Measurements from ENCODE around the gene HASPIN.
A peak's percentile ranks its signal among the peaks of the same experiment; 100 is the strongest.

Gene HASPIN

DNA sequence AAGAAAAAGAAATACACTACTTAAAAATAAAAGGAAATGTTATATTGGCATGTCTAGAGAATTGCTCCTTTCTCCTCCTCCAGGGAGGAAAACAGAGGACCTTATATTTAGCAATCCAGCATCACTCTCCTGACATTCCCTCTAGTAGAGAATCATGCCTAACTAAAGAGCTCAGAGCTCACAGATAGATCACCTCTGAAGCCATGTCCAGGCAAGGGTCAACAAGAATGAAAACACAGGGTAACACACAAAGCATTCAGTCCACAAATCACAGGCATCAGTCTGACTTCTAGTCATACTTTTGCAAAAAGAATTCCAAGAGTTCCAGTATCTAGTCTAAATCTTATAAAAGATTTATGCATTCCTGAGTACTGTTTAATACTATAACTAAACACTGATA lies 4.4 kb upstream of the HASPIN start:
- Histone ChIP-seq H3K27ac (ENCODE audit: low read length, poor library complexity, severe bottlenecking) (peak overlapping the region; percentile 53), H4K91ac (ENCODE audit: low read length) (no peak overlapping the region), H3K9ac (ENCODE audit: low read length) (peak overlapping the region; percentile 58), H3K4me2 (ENCODE audit: low read length, poor library complexity, severe bottlenecking) (no peak overlapping the region), H3K14ac (ENCODE audit: low read length in 2 of 2) (no peak overlapping the region), H2BK12ac (ENCODE audit: low read length in 2 of 2) (no peak overlapping the region), H4K8ac (ENCODE audit: low read length) (no peak overlapping the region), H2AFZ (ENCODE audit: low read depth, low read length) (no peak overlapping the region), H3K4me1 (ENCODE audit: control insufficient read depth, insufficient read depth, low read depth, low read length) (peaks cover 12% of the 10 kb centered on the region), H3K27me3 (ENCODE audit: control insufficient read depth in 1 of 2, insufficient read depth in 1 of 2, low read length in 2 of 2) (no peaks in the 10 kb centered on the region), H3K79me1 (replicated peaks; ENCODE audit: low read length, poor library complexity, severe bottlenecking) (peaks cover 17% of the 10 kb centered on the region), H2AK5ac (ENCODE audit: low read length, severe bottlenecking) (no peak overlapping the region), H3K4me3 (ENCODE audit: insufficient read depth in 1 of 2, low read depth in 1 of 2, low read length in 2 of 2) (peak overlapping the region in 1 of 2 experiments; percentile 46), H3K23ac (ENCODE audit: low read length in 2 of 2) (no peak overlapping the region), H3K18ac (ENCODE audit: low read depth in 1 of 2, low read length in 2 of 2) (no peak overlapping the region), H3K36me3 (ENCODE audit: control insufficient read depth in 1 of 2, insufficient read depth in 2 of 2, low read depth in 1 of 2, low read length in 2 of 2) (peaks cover 29 to 54% of the 10 kb centered on the region in 2 experiments), H3K9me3 (ENCODE audit: control insufficient read depth, low read length) (no peaks in the 10 kb centered on the region), H2BK15ac (ENCODE audit: low read depth, poor library complexity, severe bottlenecking) (no peak overlapping the region), H2BK5ac (ENCODE audit: low read depth, low read length, poor library complexity, severe bottlenecking) (no peak overlapping the region), H3K4ac (ENCODE audit: low read depth in 1 of 2, low read length in 2 of 2) (no peak overlapping the region), H2BK120ac (ENCODE audit: low read depth, low read length) (no peak overlapping the region)
- DNase-seq, result no peak

DNA sequence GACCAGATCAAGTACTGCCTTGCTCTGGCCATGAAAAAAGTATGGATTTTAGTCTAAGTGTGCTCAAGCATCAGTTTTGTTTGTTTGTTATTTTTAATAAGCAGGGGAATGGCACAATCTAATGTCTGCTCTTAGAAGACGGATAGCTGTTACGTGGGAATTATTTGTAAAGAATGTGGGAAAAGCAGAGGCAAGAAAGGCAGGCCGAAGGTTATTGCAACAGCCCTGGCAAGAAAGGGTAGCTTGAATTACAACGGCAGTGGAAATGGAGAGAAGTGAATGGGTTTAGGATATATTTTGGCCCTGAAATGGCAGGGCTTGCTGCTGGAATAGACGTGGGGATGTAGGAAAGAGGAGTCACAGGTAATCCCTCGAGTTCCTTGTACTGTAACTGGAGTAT lies 987 bp upstream of the HASPIN start:
- Histone ChIP-seq H2AFZ (ENCODE audit: low read depth, low read length) (no peak overlapping the region), H3K4me2 (ENCODE audit: low read length, poor library complexity, severe bottlenecking) (peak overlapping the region; percentile 56), H3K23ac (ENCODE audit: low read length in 2 of 2) (no peak overlapping the region), H2BK120ac (ENCODE audit: low read depth, low read length) (no peak overlapping the region), H3K27ac (ENCODE audit: low read length, poor library complexity, severe bottlenecking) (peak overlapping the region; percentile 63), H3K9me3 (ENCODE audit: control insufficient read depth, low read length) (no peaks in the 10 kb centered on the region), H3K14ac (ENCODE audit: low read length in 2 of 2) (no peak overlapping the region), H2BK12ac (ENCODE audit: low read length in 2 of 2) (peak overlapping the region in 1 of 2 experiments; percentile 15), H3K4ac (ENCODE audit: low read depth in 1 of 2, low read length in 2 of 2) (peak overlapping the region in 1 of 2 experiments; percentile 68), H3K4me3 (ENCODE audit: insufficient read depth in 1 of 2, low read depth in 1 of 2, low read length in 2 of 2) (peak overlapping the region in 1 of 2 experiments; percentile 85), H3K79me1 (replicated peaks; ENCODE audit: low read length, poor library complexity, severe bottlenecking) (peaks cover 31% of the 10 kb centered on the region), H2BK5ac (ENCODE audit: low read depth, low read length, poor library complexity, severe bottlenecking) (no peak overlapping the region), H2BK15ac (ENCODE audit: low read depth, poor library complexity, severe bottlenecking) (no peak overlapping the region), H4K91ac (ENCODE audit: low read length) (no peak overlapping the region), H2AK5ac (ENCODE audit: low read length, severe bottlenecking) (no peak overlapping the region), H4K8ac (ENCODE audit: low read length) (no peak overlapping the region), H3K4me1 (ENCODE audit: control insufficient read depth, insufficient read depth, low read depth, low read length) (peaks cover 18% of the 10 kb centered on the region), H3K18ac (ENCODE audit: low read depth in 1 of 2, low read length in 2 of 2) (no peak overlapping the region), H3K36me3 (ENCODE audit: control insufficient read depth in 1 of 2, insufficient read depth in 2 of 2, low read depth in 1 of 2, low read length in 2 of 2) (peaks cover 6 to 20% of the 10 kb centered on the region in 2 experiments), H3K27me3 (ENCODE audit: control insufficient read depth in 1 of 2, insufficient read depth in 1 of 2, low read length in 2 of 2) (no peaks in the 10 kb centered on the region), H3K9ac (ENCODE audit: low read length) (peak overlapping the region; percentile 93)
- WGBS, result 63% methylated on average over 6 of the region's 6 CpGs
- peak; percentile 17 for DNase-seq

DNA sequence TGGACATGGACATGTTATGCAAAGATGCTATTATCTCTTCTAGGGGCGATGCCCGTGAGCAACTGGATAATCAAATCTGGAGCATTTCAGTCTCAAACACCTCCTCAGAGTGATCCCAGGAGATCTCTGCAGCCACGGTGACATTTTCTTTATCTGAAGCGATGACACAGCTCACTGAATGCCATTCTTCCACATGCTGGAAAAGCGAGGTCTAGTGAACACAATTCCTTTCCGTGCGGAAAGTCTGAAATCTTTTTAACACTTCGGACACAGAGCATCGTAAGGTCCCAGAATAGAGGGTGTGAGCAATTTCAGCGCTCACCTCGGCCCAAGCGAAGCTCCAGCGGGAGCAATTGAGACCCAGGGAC lies 531 bp upstream of the HASPIN start:
- H3K4me1 ChIP-seq (ENCODE audit: control insufficient read depth, insufficient read depth, low read depth, low read length), result peaks cover 18% of the 10 kb centered on the region

DNA sequence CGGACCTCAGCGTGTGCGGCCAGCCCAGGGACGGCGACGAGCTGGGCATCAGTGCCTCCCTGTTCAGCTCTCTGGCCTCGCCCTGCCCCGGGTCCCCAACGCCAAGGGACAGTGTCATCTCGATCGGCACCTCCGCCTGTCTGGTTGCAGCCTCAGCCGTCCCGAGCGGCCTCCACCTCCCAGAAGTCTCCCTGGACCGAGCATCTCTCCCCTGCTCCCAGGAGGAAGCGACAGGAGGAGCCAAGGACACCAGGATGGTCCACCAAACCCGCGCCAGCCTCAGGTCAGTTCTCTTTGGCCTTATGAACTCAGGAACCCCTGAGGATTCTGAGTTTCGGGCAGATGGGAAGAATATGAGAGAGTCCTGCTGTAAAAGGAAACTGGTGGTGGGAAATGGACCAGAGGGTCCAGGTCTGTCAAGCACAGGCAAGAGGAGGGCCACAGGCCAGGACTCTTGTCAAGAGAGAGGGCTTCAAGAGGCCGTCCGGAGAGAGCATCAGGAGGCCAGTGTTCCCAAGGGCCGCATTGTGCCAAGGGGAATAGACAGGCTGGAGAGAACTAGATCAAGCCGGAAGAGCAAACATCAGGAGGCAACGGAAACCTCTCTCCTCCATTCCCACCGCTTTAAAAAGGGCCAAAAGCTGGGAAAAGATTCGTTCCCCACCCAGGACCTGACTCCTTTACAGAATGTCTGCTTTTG lies 825 bp downstream of the HASPIN start:
- peak overlapping the region in 1 of 2 experiments; percentile 6 for H2BK12ac ChIP-seq (ENCODE audit: low read length in 2 of 2)
- peaks cover 2 to 4% of the 10 kb centered on the region in 2 experiments for H3K36me3 ChIP-seq (ENCODE audit: control insufficient read depth in 1 of 2, insufficient read depth in 2 of 2, low read depth in 1 of 2, low read length in 2 of 2)
- H3K27me3 ChIP-seq (ENCODE audit: control insufficient read depth in 1 of 2, insufficient read depth in 1 of 2, low read length in 2 of 2), result no peaks in the 10 kb centered on the region
- H4K8ac ChIP-seq (ENCODE audit: low read length), result peak overlapping the region; percentile 61
- no peak overlapping the region for H2BK120ac ChIP-seq (ENCODE audit: low read depth, low read length)
- peaks cover 18% of the 10 kb centered on the region for H3K4me1 ChIP-seq (ENCODE audit: control insufficient read depth, insufficient read depth, low read depth, low read length)
- peak overlapping the region; percentile 12 to 71 for H3K18ac ChIP-seq (ENCODE audit: low read depth in 1 of 2, low read length in 2 of 2)
- H3K4me3 ChIP-seq (ENCODE audit: insufficient read depth in 1 of 2, low read depth in 1 of 2, low read length in 2 of 2), result peak overlapping the region; percentile 74 to 85
- peak overlapping the region; percentile 93 for H3K9ac ChIP-seq (ENCODE audit: low read length)
- peak overlapping the region; percentile 99 for H2AFZ ChIP-seq (ENCODE audit: low read depth, low read length)
- 17% methylated on average over 27 of the region's 27 CpGs for WGBS
- H3K4ac ChIP-seq (ENCODE audit: low read depth in 1 of 2, low read length in 2 of 2), result no peak overlapping the region
- H4K91ac ChIP-seq (ENCODE audit: low read length), result peak overlapping the region; percentile 78
- peak overlapping the region; percentile 65 for H3K4me2 ChIP-seq (ENCODE audit: low read length, poor library complexity, severe bottlenecking)
- H3K9me3 ChIP-seq (ENCODE audit: control insufficient read depth, low read length), result no peaks in the 10 kb centered on the region
- H2BK5ac ChIP-seq (ENCODE audit: low read depth, low read length, poor library complexity, severe bottlenecking), result no peak overlapping the region
- peak overlapping the region in 1 of 2 experiments; percentile 77 for H3K14ac ChIP-seq (ENCODE audit: low read length in 2 of 2)
- H3K23ac ChIP-seq (ENCODE audit: low read length in 2 of 2), result peak overlapping the region in 1 of 2 experiments; percentile 98
- no peak overlapping the region for H2BK15ac ChIP-seq (ENCODE audit: low read depth, poor library complexity, severe bottlenecking)
- H2AK5ac ChIP-seq (ENCODE audit: low read length, severe bottlenecking), result no peak overlapping the region
- no peak overlapping the region for H3K27ac ChIP-seq (ENCODE audit: low read length, poor library complexity, severe bottlenecking)
- DNase-seq, result peak; percentile 24
- peaks cover 31% of the 10 kb centered on the region for H3K79me1 ChIP-seq (replicated peaks; ENCODE audit: low read length, poor library complexity, severe bottlenecking)

More for the DNA sequence above, 531 bp upstream of the HASPIN start:
- DNase-seq, result no peak
- peak overlapping the region; percentile 98 for H4K91ac ChIP-seq (ENCODE audit: low read length)
- peak overlapping the region in 1 of 2 experiments; percentile 2 for H3K23ac ChIP-seq (ENCODE audit: low read length in 2 of 2)
- no peak overlapping the region for H2AK5ac ChIP-seq (ENCODE audit: low read length, severe bottlenecking)
- H3K9me3 ChIP-seq (ENCODE audit: control insufficient read depth, low read length), result no peaks in the 10 kb centered on the region
- peak overlapping the region; percentile 93 for H3K9ac ChIP-seq (ENCODE audit: low read length)
- peak overlapping the region; percentile 23 to 98 for H3K18ac ChIP-seq (ENCODE audit: low read depth in 1 of 2, low read length in 2 of 2)
- peak overlapping the region; percentile 56 for H3K4me2 ChIP-seq (ENCODE audit: low read length, poor library complexity, severe bottlenecking)
- H2BK12ac ChIP-seq (ENCODE audit: low read length in 2 of 2), result no peak overlapping the region
- no peaks in the 10 kb centered on the region for H3K27me3 ChIP-seq (ENCODE audit: control insufficient read depth in 1 of 2, insufficient read depth in 1 of 2, low read length in 2 of 2)
- H3K36me3 ChIP-seq (ENCODE audit: control insufficient read depth in 1 of 2, insufficient read depth in 2 of 2, low read depth in 1 of 2, low read length in 2 of 2), result peaks cover 5 to 16% of the 10 kb centered on the region in 2 experiments
- H3K4ac ChIP-seq (ENCODE audit: low read depth in 1 of 2, low read length in 2 of 2), result peak overlapping the region in 1 of 2 experiments; percentile 68
- H2BK5ac ChIP-seq (ENCODE audit: low read depth, low read length, poor library complexity, severe bottlenecking), result peak overlapping the region; percentile 21
- peak overlapping the region; percentile 74 to 85 for H3K4me3 ChIP-seq (ENCODE audit: insufficient read depth in 1 of 2, low read depth in 1 of 2, low read length in 2 of 2)
- no peak overlapping the region for H2AFZ ChIP-seq (ENCODE audit: low read depth, low read length)
- H2BK120ac ChIP-seq (ENCODE audit: low read depth, low read length), result no peak overlapping the region
- peaks cover 31% of the 10 kb centered on the region for H3K79me1 ChIP-seq (replicated peaks; ENCODE audit: low read length, poor library complexity, severe bottlenecking)
- H3K27ac ChIP-seq (ENCODE audit: low read length, poor library complexity, severe bottlenecking), result peak overlapping the region; percentile 63
- H3K14ac ChIP-seq (ENCODE audit: low read length in 2 of 2), result peak overlapping the region in 1 of 2 experiments; percentile 2
- peak overlapping the region; percentile 100 for H4K8ac ChIP-seq (ENCODE audit: low read length)
- peak overlapping the region; percentile 77 for H2BK15ac ChIP-seq (ENCODE audit: low read depth, poor library complexity, severe bottlenecking)
- 4% methylated on average over 13 of the region's 13 CpGs for WGBS
